Stimulated activated CD4-positive, alpha-beta T cell treated with anti-CD3 and anti-CD28 coated beads, Interleukin-2, amount 100 ng/mL, for 48 hours (primary cell): ENCODE data around the gene SCN1A.
"Not testable (repeated sequence)": the region's sequence is repeated elsewhere in the genome, so short reads cannot be mapped to it uniquely, and the experiment has no call there.

Experiments used
- DNase-seq, 2 donors: peaks; one replicate each; pipeline ENCODE4 v3.0.0-alpha.2; 2020

The SCN1A gene

DNA sequence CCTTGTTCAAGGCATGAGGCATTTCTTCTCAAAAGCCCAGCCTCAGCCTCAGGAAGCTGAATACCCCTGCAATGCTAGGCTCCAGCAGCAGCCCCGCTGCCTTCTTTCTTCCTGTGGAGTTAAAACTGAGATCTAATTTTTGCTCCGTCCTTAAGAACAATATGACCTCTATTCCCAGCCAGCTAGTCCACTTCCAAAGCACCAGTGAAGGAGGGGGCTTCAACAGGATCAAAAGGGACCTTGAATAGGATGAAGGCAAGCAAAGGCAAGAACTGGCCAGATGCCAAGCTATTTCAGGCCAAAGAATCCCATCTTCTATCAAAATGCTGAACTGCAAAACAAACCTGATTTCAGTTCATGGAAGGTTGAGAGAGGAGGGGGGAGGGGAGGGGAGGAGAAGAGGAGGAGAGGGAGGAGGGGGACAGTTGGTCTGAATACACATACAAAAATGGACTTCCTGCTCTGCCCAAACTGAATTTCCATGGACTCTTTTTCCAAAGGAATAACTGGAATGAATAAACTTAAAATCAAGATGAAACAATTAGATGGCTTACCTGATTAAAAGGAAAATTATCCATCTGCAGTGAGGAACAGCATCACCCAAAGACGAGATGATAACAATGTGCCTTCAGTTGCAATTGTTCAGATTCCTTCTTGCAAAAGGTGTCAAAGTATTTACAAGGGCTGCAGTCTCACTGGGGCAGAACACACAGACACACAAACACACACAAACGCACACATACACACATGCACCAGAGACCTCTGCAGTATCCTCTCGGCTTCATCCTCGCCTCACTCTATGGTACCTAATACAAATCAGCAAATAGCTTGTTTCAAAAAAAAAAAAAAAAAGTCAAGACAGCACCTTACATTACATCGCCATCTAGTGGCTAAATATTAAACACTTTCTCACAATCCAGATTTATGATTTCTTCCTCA lies at the start of gene SCN1A:
TSS of gene SCN1A (minus strand) at position 804 of the 939 bp plus-strand sequence. CDS start 54,399 bp downstream, outside the sequence.
- DNase-seq = no peak

DNA sequence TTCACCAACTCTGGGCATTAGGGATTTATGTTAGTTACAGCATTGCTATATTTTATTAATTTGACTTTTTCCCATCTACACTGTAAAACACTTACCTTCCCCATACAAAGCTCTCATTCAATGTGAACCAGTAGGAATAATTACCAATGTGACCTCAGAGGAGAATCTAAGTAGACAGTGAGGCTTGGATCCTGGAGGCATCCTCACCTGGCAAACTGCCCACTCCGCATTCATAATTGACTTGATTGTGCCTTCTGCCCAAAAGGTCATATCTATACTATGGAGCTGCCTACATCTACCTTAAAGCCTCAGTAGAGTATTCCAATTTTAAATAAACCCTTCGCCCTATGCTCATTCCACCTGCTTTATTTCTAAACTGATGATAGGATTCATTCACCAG lies 45.4 kb upstream of the SCN1A start:
- DNase-seq = no peak

DNA sequence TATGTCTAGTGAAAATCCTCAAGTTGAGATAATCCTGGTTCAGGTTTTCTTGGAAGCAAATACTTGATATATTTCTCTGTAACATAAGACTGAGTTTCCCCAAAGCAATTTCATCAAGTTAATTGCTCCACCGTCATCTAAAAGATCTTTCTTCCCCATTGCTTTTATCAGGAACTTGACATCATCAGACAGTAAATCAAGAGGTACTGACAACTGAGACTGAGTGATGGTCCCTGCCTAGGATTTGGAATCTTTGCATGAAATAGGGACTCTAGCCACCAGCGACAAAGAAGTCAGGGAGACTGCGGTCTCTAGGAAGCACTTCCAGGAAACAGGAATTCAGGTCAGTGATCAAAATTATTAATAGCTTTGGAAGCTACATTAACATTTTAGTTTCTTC lies 43.4 kb upstream of the SCN1A start:
- no peak for DNase-seq

DNA sequence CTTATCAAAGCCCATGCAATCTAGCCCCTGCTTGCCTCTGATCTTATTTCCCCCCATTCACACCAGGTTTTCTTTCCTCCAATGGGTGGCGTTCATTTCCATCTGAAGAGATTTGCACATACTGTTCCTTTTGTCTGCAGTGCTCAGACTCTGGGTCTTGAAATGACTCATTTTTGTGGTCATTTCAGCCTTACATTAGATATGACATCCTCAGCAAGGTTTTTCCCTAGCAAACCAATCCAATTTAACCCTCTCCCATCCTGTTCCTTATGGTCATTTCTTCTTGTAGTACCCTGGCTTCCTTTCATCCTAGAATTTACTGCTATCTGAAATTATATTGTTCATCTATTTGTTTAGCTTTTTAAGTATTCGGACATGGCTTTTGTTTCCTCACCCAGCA lies 42.5 kb upstream of the SCN1A start:
- no peak for DNase-seq

DNA sequence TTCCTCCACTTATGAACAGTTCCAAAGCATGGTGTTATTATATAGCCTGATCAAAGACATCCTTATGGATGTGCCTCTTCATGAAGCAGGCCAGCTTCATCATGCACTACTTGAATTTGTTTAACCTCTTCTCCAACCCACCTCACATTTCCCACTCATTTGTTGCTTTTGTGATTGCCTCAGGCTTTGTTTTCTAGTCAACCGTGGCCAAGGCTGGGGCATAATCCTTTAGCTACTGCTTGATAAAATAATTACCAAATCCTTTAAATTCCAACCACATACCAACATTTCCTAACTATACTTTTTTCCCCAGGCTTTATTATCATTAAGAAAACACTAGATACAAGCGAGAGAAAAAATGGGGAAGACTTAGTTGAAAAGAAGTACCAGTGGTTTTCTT lies 39.6 kb upstream of the SCN1A start:
- DNase-seq = no peak

DNA sequence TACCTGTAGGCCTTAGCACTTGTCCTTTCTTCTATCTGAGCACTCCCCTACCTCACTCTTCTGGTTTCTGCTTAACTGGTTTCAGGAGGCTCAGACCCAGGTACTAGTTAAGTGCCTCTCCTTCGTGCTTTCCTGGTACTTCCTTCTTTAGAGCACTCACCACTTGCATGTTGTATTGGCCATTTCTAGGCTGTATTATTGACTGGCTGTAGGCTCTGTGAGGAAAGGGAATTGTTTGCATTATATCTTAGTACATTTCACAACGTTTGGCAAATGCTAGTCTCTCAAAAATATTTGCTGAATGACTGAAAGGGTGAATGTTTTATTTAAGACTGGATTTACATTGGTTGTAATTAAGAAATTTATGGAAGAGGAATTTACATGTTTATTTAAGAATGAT lies 36.0 kb upstream of the SCN1A start:
- no peak for DNase-seq

GRCh38 chr2:166158546-166158945 lies 30.7 kb upstream of the SCN1A start:
- DNase-seq = no peak

DNA sequence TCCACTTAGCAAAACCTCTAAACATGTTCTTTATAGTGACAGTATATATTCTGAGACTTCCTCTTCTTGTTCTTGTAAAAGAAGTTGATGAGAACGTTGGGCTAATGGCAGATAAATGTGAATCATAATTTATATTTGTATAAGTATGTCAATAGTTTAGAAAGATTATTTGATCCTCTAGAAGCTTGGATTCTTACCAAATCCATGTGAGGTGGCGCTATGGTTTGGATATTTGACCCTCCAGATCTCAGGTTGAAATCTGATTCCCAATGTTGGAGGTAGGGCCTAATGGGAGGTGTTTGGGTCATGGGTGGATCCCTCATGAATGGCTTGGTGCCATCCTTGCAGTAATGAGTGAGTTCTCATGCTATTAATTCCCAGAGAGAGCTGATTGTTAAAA lies 29.8 kb upstream of the SCN1A start:
- DNase-seq = no peak

DNA sequence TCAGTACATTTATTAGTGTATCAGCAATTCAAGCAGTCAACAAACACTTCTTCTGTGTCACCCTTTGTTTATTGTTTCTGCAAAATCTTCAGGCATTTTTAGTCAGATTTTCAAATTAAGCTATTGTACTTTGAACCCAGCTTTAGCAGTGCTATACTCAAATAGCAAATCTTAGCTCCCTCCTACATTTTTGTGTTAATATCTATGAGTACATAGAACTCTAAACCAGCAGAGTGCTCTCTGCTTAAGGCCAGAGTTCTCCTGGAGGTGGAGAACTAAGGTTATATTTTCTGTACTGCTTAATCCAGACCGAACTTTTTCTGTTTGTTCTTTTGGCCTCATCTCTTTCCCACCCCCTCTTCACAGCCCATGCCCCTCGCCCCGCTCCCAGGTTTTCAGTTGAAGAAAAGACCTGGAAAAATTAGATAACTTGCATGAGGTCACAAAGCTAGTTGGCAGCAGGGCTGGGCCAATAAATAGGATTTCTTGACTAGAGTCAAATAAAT lies 29.2 kb upstream of the SCN1A start:
- DNase-seq = no peak

- no peak for DNase-seq
Measured at GRCh38 chr2:166155589-166155988, 27.8 kb upstream of the SCN1A start.

DNA sequence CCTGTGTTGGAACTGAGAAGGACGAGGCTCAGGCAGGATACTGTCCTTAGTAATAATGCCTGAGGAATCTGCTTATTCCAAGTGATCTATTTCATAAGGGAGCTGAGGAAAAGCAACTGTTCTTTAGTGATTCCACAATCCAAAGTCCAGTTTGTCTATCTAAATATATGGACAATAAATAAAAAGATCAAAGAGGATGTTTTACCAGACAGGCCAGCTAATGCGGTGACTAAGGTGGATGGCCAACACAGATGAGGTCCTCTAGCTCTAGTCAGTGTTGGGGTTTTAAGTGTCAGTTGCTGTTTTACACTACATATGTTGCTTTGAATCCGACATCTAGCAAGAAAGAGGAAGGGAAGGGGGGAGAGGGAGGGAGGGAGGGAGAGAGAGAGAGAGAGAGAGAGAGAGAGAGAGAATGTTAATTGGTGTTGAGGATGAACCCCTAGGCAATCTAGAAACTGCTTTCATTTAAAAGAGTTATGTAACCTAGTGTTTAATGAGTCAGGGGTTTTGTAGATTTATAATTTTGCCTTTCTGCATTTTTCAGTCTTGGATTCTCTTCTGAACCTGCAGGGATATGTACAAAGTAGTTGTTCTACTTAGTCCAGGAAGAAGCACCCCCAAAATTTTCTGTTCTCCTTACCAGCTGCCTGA lies 27.0 kb upstream of the SCN1A start:
- DNase-seq = no peak

- DNase-seq = no peak
Measured at GRCh38 chr2:166152064-166152463, 24.2 kb upstream of the SCN1A start.

DNA sequence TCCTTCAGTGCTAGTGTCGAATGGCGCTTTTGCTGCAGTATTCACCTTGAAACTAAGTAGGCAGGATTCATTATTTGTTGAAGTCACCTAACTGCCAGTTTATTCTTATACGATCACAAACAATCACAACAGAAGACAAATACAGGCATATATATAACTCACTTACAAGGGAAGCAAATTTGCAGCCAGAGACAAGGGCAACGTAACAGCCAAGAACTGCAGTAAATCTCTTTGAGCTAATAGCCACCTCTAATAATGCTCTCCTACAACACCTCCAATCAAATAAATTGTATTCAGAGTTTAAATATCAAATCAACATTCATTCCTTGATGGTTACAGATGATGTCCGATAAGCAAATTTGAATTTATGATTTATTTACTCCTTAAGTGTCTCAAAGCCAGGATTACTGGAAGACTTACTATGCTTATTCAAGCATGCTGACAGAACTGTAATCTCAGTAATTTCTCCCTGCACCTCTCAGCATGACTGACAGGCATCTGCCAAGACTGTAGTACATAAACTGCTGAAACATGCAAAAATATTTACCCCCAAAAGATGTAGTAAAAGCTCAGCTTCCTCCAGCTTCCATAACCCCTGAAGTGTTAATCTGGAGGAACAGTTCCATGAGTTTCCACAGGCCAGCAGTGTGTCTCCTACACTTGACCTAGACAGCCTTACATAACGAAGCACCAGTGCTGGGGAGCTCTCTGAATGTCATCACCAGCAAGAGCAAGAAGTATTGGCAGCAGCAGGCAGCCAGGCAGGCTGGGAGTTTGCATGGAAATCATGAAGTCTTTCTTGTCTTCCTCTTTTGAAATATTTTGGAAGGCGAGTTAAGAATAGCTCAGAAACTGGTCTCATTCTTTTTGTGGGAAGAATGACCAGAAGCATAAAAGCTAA lies 20.9 kb upstream of the SCN1A start:
- no peak for DNase-seq

- DNase-seq = no peak
Measured at GRCh38 chr2:166147883-166148282, 20.1 kb upstream of the SCN1A start.

GRCh38 chr2:166144071-166144470 lies 16.3 kb upstream of the SCN1A start:
- DNase-seq = no peak

- DNase-seq = no peak
Measured at GRCh38 chr2:166140932-166141331, 13.1 kb upstream of the SCN1A start.

DNA sequence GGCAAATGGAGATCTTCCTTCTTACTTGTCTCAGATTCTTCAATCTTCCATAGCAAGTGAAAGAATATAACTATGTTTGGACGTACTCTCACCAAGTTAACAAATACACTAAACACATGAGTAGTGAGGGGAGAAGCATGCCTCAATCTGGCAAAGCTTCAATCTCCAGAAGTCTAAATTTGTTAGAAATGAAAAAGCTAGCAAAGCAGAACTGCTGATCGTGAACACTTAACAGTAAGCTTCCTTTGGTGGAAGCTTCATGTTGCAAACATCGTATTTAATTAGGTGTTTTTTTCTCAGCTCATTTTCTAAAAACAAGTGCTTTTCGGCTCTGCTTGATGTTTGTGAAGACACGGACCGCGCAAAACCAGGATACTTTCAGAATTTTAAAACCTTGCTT lies 12.7 kb upstream of the SCN1A start:
- DNase-seq = no peak

GRCh38 chr2:166139479-166139878 lies 11.7 kb upstream of the SCN1A start:
- not testable (repeated sequence) for DNase-seq

DNA sequence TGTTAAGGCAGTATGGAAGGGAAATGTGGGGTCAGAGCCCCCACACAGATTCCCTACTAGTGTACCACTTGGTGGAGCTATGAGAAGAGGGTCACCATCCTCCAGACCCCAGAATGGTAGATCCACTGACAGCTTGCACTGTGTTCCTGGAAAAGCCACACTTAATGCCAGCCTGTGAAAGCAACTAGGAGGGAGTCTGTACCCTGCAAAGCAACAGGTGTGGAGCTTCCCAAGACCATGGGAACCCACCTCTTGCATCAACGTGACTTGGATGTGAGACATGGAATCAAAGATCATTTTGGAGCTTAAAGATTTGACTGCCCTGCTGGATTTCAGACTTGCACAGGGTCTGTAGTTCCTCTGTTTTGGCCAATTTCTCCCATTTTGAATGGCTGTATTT lies 10.8 kb upstream of the SCN1A start:
- DNase-seq = no peak

GRCh38 chr2:166138144-166138543 lies 10.3 kb upstream of the SCN1A start:
- DNase-seq = no peak

DNA sequence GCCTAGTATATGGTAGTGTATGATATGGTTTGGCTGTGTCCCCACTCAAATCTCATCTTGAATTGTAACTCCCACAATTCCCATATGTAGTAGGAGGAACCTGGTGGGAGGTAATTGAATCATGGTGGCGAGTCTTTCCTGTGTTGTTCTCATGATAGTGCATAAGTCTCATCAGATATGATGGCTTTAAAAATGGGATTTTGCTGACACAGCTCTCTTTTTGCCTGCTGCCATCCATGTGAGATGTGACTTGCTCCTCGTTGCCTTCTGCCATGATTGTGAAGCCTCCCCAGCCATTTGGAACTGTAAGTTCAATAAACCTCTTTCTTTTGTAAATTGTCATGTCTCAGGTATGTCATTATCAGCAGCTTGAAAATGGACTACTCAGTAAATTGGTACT lies 9.5 kb upstream of the SCN1A start:
- DNase-seq = no peak

DNA sequence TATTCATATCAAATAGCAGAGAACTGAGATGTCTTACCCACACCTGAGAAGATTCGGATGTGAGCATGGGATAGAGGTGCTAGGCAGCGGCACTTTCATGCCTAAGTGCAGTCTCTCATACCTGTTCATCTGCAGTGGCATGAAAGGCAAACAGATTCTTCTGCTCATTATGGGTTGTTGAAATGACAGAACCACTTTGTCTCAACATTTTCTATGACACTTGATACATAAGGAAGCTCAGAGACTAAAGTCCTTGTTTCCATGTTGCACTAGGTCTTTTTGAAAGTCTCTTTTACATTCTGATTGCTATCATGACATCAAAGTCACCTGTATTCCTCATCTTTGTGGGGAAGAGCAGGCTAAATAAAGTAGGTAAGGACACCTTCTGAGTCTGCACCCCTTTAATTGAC lies 8.0 kb upstream of the SCN1A start:
- DNase-seq = no peak
